A673 (cell line): ENCODE data around the gene IMPACT.

Source experiments
- EZH2 ChIP-seq: fragments of 200-600 bp; sonication (generic); IDR thresholded peaks from 2 replicates; pipeline ENCODE4 v1.6.1; 2017; ENCODE audit warnings: borderline replicate concordance, low read depth, mild to moderate bottlenecking, mixed read lengths, antibody characterized with exemption, low read length; ENCODE audit not compliant: poor library complexity, severe bottlenecking
- TF ChIP-seq, protein P1 (sequence below): fragments of 300-800, 200-600 bp; sonication (generic); conservative IDR thresholded peaks from 2 replicates; pipeline ENCODE4 v1.5.1; 2017; ENCODE audit warnings: low read depth, mild to moderate bottlenecking, antibody characterized with exemption, low read length, moderate library complexity, mixed read lengths

DNA sequence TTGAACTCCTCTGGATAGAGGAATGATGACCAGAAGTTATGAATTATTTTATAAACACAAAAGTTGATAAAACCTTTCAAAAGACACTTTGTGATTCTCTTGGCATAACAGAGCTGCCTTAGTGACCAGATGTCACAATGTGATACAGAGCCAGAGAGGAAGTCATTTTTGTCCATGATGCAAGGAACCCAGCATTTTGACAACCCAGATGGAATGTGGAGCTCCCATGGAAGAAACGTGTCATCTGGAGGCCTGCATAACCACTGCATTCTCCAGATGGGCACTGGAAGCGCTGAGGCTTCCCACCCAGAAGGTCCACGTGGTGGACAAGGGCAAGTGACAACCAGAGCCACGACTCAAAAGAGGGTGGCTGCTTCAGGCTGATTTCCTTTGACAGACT, 64.1 kb downstream of the IMPACT start:
- TF ChIP-seq, protein P1, sequence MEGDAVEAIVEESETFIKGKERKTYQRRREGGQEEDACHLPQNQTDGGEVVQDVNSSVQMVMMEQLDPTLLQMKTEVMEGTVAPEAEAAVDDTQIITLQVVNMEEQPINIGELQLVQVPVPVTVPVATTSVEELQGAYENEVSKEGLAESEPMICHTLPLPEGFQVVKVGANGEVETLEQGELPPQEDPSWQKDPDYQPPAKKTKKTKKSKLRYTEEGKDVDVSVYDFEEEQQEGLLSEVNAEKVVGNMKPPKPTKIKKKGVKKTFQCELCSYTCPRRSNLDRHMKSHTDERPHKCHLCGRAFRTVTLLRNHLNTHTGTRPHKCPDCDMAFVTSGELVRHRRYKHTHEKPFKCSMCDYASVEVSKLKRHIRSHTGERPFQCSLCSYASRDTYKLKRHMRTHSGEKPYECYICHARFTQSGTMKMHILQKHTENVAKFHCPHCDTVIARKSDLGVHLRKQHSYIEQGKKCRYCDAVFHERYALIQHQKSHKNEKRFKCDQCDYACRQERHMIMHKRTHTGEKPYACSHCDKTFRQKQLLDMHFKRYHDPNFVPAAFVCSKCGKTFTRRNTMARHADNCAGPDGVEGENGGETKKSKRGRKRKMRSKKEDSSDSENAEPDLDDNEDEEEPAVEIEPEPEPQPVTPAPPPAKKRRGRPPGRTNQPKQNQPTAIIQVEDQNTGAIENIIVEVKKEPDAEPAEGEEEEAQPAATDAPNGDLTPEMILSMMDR = no peak
- no peak for TF ChIP-seq EZH2
